ENCODE data around the gene FAF2.
"Not testable (repeated sequence)": the region's sequence is repeated elsewhere in the genome, so short reads cannot be mapped to it uniquely, and the experiment has no call there.

FAF2 gene

DNA sequence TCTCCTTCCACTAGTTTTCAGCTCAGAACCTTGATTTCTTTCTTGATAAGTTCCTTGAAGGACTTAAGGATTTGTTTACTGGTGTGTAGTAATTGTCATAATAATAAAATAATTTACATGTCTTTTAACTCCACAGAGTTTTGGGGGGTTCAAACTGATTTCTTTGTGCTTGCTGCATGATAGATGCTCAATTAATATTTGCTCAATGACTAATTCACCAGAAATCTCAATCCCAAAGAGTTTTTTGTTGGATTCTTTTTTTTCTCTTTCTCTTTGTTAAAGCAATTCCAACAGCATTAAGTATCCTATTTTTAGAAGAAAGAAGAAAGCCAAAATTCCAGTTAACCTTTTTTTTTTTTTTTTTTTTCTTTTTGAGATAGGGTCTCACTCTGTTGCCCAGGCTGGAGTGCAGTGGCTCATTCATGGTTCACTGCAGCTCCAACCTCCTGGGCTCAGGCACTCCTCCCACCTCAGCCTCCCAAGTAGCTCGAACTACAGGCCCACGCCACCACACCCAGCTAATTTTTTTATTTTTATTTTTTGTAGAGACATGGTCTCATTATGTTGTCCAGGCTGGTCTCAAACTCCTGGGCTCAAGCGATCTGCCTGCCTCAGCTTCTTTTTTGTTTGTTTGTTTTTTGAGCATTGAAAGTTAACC, 10.8 kb downstream of the FAF2 start:
- no peak for DNase-seq (ENCODE audit: low read depth)

DNA sequence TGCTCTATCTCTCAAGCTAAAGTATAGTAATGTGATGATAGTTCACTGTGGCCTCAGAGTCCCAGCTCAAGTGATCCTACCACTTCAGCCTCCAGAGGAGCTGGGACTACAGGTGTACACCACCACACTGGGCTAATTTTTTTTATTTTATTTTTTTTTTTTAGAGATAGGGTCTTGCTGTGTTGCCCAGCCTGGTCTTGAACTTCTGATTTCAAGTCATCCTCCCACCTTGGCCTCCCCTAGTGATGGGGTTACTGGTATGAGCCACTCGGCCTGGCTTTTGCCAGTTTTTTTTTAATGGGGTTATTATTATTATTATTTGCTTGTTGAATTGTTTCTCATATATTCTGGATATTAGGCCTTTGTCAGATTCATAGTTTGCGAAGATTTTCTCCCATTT, 13.2 kb downstream of the FAF2 start:
- DNase-seq (ENCODE audit: low read depth) = no peak

DNA sequence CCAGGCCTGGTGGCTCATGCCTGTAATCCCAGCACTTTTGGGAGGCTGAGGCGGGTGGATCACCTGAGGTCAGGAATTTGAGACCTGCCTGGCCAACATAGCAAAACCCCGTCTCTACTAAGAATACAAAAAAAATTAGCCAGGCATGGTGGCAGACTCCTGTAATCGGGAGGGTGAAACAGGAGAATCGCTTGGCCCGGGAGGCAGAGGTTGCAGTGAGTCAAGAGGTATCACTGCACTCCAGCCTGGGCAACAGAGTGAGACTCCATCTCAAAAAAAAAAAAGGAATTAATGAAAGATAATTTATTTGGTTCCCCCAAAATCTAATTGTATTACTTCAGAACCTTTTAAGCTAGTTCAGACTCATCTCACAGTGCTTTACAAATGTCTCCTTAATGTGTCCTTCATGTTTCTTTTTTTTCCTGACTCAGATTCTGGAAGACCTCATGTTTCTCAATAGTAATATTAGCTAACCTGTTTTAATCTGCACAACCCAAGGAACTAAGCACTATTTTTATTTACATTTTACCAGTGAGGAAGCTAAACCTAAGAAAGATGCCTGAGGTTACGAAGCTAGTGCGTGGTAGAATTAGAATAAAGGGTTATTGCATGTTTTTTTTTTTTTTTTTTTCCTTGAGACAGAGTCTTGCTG, 15.1 kb downstream of the FAF2 start:
- no peak for DNase-seq (ENCODE audit: low read depth)

DNA sequence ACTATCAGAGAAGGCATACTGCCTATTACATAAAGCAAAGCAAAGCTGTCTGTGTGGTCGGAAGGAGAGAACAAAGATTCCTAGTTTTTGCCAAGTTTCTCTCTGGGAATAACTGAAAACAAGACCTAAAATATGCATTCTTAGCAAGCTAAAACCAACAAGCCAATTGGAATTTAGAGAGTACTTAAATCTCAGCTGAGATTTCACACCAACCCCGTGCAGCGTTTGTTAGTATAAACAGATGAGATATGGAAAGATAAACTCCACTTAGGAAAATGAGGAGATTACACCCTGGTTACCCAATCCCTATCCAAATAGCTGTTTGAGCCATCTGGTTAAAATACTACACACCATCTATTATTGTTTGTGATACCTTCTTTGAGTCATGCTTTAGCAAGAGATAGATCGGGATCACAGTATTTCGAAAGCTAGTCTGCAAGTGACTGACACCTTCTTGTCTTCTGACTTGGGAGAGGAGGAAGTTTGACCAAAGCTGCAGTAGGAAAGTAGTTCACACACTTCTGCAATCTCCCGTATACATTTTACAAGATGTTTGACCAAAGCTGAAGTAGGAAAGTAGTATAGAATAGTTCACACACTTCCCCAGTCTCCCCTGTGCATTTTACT, 18.2 kb downstream of the FAF2 start:
- DNase-seq (ENCODE audit: low read depth) = no peak

DNA sequence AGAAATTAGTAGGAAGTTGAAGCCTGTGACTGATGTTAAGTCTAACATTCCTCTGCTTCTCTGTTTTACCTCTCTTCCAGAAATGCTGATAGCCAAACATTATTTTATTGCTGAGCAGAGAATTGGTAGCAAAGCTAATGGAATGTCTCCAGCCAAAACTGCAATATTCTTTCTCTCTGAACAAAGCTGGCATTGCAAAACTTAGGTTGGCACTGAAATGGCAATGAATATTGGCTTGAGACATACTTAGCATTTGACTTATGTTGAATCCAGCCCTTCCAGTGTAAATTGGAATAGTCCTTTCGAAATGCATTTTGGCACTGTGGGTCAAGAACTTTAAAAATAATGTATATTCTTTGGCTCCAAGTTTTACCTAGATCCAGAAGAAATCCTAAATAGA, 21.1 kb downstream of the FAF2 start:
- no peak for DNase-seq (ENCODE audit: low read depth)

DNA sequence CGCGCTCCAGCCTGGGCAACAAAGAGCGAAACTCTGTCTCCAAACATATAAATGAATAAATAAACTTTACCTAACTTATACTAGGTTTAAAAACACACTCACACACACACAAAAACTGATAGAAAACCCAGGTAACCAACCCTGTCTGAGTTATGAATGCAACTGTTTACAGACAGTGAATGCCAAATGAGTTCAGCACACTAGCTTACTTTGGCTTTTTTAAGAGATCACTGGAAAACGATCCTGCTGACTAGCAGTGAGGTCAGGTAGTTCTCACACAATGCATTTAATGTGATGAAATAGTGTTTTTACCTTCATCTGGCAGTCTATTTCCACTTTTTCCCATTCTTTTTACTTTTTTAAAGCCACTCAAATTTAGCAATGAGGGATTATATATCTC, 22.4 kb downstream of the FAF2 start:
- no peak for DNase-seq (ENCODE audit: low read depth)

DNA sequence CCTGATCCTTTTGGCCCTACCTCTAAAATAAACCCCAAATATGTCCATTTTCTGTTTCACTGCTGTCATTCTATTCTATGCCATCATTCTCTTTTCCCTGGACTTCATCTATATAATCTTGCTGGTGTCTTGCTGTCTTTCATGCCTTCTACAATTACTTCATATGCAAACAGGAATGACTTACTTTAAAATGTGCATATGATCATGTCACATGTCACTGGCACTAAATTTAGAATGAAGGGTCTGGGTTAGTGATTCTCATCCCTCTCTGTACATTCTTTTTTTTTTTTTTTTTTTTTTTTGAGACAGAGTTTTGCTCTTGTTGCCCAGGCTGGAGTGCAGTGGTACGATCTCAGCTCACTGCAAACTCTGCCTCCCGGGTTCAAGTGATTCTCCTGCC, 22.9 kb downstream of the FAF2 start:
- no peak for DNase-seq (ENCODE audit: low read depth)

DNA sequence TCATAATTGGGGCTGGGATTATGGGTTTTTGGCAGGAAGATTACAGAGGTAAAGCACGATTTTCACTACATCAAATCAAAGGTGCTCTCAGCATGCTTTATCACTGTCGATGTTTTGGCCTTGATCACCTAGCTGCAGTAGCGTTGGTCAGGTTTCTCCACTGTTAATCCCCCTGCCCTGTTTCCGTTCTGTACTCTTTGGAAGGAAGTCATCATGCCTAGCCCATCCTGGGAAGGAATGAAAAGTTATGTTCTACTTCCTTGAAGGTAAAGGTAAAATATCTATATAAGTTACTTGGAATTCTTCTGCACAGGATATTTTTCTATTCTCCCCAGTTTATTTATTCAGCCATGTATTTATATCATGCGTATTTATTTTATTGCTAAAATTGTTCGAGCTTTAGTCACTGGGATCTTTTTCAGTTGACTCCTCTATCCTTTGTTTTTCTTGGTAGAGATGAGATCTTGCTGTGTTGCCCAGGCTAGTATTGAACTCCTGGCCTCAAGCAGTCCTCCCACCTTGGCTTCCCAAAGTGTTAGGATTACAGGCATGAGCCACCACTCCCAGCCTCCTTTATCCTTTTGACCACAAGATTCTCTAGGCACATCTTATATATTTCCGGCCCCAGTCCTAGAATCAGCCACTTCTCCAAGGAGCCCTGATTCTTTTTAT, 25.3 kb downstream of the FAF2 start:
- DNase-seq (ENCODE audit: low read depth) = no peak

DNA sequence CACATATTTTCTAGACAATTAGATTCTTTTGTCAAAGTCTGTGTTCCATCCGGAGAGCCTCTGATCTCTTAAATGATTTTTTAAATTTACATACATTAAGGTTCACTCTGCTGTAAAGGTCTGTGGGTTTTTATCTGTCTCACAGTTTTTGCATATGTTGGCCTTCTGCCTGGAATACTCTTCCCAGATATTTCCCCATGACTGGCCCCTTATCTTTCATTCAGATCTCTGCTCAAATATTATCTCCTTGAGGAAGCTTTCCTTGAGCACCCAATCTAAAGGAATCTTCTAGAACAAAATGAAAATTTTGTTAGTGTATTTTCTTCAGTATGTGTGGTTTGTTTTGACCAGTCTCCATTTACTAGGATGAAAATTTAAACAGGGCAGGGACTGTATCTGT, 26.3 kb downstream of the FAF2 start:
- no peak for DNase-seq (ENCODE audit: low read depth)

DNA sequence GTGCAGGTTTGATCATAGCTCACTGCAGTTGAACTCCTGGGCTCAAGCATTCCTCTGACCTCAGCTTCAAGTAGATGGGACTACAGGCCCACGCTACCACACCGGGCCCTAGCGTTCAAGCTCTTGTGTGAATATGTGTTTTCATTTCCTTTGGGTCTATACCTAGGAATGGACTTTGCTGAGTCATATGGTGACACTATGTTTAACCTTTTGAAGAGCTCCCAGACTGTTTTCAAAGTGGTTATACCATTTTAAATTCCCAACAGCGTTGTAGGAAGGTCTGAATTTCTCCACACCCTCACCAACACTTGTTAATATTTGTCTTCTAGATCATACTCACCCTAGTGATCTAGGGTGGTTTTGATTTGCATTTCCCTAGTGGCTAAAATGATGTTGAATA, 33.5 kb downstream of the FAF2 start:
- DNase-seq (ENCODE audit: low read depth) = no peak

DNA sequence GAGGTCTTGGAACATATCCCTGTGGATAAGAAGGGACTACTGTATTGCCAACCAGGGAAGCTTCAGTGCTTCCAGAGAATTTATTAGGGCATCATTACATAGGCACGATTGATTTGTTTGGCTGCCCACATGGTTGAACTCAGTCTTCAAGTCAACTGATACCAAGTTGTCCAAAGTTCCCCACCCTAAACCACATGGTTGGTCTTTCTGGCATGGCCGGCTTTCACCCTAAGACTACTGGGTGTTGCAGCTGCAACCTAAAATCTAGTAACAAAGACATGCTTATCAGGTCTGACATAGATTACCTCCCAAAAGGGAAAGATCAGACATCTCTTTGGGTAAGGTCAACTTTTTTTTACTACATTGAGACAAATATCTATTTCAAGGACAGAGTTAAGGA, 37.0 kb downstream of the FAF2 start:
- DNase-seq (ENCODE audit: low read depth) = no peak

DNA sequence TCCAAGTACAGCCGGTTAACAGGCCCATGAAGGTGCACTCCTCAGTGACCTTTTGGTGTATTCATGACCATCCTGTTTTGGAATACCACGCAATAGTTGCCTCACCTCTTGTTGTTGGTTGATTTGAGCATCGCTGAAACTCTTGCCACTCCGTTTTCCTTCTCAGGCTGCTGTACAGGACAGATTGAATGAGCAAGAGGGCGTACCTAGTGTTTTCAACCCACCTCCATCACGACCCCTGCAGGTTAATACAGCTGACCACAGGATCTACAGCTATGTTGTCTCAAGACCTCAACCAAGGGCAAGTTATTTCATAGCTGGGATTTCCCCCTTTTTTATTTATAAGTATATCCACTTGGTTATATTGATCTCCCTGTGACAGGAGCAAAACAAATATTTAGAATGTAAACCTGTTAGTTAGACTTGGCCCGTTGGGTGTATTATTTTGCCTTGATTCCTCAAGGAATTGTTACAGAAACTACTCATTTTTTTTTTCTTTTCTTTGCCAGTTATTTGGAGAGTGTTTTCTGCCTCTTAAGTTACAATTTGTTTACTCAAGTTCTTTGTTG, 38.1 kb downstream of the FAF2 start:
- DNase-seq (ENCODE audit: low read depth) = no peak

DNA sequence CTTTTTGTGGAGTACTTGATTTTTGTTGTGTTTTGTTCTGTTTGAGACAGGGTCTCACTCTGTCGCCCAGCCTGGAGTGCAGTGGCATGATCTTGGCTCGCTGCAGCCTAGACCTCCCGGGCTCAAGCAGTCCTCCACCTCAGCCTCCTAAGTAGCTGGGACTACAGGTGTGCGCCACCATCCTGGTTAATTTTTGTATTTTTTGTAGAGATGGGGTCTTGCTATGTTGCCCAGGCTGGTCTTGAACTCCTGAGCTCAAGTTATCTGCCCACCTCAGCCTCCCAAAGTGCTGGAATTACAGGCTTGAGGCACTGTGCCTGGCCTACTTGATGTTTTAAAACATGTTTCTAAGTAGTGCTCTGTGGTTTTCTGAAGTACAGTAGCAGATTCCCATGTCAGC, 39.0 kb downstream of the FAF2 start:
- DNase-seq (ENCODE audit: low read depth) = not testable (repeated sequence)

DNA sequence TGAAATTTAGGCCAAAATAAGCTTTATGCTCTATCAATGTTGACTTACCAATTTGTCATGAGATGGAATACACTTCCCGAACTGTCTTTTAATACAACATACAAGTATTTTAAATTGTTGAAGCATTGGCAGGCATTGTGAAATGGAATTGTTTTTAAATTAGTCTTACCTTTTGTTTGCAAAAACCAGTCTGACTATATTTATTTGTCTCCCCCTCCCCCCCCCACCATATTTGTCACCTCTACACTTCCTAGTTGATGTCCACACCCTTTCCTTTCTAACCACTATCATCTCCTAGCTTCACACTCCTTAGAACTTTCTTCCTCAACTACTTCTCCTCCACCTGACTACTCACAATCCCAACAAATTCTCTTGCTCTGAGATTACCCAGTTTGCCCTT, 40.9 kb downstream of the FAF2 start:
- DNase-seq (ENCODE audit: low read depth) = no peak

DNA sequence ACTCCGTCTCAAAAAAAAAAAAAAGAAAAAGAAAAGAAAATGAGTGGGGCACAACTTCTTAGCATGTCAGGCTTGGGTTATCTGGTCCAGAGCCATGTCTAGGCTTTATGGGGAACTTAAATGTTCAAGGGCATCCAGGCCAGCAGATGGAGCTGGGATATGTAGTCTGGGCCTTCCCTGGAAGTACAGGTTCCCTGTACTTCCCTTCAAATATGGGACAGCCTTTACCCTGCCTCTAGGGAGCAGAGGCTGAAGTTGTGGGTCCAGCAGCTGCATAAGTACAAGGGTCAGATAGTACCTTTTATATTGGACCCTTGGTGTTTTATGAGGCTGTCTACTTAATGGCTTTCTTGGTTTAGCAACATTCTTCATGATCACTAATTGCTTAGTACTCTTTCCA, 42.1 kb downstream of the FAF2 start:
- no peak for DNase-seq (ENCODE audit: low read depth)

DNA sequence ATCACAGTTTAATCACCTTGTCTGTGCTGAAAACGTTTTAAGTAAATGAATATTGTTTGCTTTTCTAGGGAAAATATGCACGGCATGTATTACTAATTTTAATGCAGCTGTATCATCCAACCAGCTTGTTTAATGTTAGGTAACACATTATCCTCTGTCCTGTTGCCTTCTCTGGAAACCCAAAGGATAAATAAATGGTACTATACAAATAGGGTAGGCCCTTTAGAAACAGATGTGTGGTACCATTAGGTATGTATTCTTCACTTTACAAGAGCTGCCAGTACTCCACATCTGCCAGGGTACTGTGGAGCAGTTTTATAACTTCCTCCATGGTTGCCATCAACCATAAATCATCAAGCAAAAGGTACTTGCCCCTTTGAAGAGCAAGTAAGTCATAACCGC, 42.9 kb downstream of the FAF2 start:
- no peak for DNase-seq (ENCODE audit: low read depth)

DNA sequence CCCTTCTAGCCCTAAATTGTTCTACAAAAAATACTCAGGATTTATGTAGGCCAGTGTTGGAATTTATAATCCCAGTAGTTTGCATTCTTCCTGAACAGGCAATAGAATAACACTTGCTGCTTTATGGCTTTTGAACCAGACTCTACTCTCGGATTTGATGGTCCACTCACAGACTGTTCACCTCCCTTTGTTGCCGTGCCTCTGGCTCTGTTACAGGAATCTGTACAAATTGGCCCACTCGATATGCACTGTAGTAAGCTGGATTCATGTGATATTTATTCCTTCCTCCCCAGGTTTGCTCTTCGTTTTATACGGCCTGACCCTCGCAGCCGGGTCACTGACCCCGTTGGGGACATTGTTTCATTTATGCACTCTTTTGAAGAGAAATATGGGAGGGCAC, 43.7 kb downstream of the FAF2 start:
- DNase-seq (ENCODE audit: low read depth) = no peak

DNA sequence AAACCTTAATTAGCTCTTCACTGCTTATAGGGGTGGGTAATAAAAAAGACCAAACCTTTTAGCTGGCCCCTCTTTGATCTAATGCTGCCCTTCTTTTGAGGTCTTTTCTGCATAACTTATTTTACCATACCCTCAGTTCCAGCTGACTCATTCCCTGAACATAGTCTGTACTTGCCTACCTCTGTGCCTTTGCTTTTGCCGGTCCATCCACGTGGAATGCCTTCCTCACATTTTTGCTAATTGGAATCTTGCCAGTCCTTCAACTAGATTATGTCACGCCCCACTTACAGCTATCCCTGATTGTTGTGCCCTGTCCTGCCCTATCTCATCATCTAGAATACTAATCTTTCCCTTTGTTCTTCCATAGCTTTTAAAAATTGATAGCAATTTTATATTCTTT, 44.2 kb downstream of the FAF2 start:
- no peak for DNase-seq (ENCODE audit: low read depth)

DNA sequence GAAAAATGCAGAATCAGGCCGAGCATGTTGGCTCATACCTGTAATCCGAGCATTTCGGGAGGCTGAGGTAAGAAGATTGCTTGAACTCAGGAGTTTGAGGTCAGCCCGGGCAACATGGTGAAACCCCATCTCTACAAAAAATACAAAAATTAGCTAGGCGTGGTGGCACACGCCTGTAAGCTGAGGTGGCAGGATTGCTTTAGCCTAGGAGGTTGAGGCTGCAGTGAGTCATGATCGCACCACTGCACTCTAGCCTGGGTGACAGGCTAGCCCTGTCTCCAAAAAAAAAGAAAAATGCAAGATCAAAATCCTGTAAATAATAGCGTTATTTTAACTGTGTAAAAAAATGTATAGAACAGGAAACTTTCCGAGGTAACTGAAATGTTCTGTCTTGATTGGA, 49.7 kb downstream of the FAF2 start:
- DNase-seq (ENCODE audit: low read depth) = no peak

DNA sequence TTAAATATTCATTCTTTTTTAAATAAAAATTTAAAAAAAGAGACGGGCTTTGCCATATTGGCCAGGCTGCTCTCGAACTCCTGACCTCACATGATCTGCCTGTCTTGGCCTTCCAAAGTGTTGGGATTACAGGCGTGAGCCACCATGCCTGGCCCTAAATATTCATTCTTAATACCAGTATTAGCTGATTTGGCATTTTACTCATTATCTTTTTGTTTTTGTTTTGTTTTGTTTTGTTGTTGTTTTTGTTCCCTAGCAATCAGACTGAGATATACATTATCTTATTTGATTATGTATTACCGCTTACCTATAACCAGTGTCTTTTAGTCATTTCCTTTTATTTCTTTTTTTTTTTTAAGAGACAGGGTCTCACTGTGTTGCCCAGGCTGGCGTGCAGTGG, 51.1 kb downstream of the FAF2 start:
- DNase-seq (ENCODE audit: low read depth) = no peak

DNA sequence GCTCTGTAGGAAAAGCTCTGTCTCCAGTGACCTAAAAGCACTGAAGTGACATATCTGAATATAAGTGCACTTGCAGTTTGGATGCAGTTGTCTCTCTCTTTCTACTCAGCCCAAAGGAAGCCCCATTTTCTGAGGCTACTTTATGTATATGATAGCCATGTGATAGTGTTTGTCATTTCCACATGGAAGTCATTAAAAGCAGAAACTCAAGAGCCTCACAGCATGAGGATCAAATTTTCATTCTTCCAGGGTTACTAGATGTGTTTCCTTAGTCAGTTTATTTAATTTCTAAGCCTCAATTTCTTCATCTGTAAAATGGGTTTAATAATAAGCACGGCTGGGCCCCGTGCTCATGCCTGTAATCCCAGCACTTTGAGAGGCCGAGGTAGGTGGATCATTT, 52.3 kb downstream of the FAF2 start:
- DNase-seq (ENCODE audit: low read depth) = no peak

DNA sequence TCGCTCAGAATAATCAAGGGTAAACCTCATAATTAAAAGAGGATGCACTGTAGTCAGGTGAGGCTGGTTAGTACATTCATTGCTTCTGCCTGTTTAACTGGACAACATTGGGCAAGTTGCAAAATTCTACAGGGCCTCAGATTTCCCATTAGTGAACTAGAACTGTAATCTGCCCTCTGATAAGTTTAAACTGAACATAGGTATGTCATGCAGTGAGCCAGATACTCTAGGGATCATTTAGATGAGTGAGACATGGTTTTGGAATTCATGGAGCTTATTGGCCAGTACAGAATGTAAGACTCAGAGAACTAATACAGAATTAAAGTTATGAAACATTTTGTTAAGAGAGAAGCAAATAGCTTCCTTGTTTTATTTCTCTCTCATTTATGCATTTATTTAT, 53.1 kb downstream of the FAF2 start:
- no peak for DNase-seq (ENCODE audit: low read depth)

DNA sequence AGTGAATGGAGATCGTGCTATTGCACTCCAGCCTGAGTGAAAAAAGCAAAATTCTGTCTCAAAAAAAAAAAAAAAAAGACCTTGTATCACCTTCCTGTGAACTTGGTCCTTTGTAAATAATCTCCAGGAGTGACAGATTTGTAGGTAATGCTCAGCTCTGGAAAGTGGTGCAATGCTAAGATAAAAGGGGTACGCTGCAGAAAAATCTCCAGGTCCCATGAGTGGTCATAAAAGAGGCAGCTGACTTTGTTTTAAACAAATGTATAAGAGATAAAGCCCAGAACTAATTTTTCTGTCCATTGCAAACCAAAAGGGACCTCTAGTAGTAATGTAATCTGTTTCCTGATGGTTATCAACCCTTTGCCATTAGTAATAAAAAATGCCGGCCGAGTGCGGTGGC, 55.3 kb downstream of the FAF2 start:
- DNase-seq (ENCODE audit: low read depth) = no peak

Measured in stimulated activated CD4-positive, alpha-beta T cell treated with anti-CD3 and anti-CD28 coated beads, Interleukin-2, amount 100 ng/mL, for 4 hours (primary cell).